ENCODE results near the gene VSTM2B. TPM values are rescaled to one million over a fixed set of nuclear protein-coding genes. Genes with fewer than 3 reads are reported as not detected.
A peak's percentile ranks its signal among the peaks of the same experiment; 100 is the strongest.
"Not testable (repeated sequence)": the region's sequence is repeated elsewhere in the genome, so short reads cannot be mapped to it uniquely, and the experiment has no call there.

Gene VSTM2B
- total RNA-seq, 2 experiments from 2014 or later, result not detected

DNA sequence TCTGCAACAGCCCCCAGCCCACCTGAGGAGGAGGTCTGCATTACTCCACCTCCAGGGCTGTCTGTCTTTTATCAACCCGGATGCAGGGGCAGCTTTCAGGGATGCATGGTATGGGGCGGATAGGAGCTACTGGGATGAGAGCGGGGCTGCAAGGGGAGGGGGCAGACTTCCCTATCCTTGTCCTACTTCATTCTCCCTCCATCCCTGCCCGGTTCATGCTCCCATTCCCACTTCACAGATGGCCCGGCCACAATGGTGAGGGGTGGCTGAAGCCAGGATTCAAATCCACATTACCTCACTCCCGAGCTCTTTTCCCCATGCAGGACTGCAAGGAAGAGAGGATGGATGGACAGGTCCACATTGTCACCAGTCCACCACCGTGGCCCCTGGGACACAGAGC is 40.5 kb upstream of the VSTM2B start:
- POLR2A ChIA-PET, result no interaction called here
- H3K36me3 ChIP-seq (ENCODE audit: insufficient read depth, low read length), result no peaks in the 10 kb centered on the region

DNA sequence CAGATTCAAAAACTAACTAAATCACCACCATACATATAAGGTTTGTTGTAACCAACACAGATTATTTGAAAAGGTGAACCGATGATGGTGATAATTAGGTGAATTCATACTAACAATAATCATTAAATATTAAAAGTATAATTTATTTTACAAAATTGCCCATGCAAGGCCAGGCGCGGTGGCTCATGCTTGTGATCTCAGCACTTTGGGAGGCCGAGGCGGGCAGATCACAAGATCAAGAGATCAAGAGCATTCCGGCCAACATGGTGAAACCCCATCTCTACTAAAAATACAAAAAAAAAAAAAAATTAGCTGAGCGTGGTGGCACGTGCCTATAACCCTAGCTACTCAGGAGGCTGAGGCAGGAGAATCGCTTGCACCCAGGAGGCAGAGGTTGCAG is 38.8 kb upstream of the VSTM2B start:
- intact Hi-C loops (cut with micrococcal nuclease; ENCODE audit: unreplicated experiment); H3K9me3 ChIP-seq (ENCODE audit: low read length); H2AFZ ChIP-seq (ENCODE audit: low read length); H3K4me1 ChIP-seq (ENCODE audit: insufficient read depth, low read length, poor library complexity, severe bottlenecking); H3K4me2 ChIP-seq (ENCODE audit: low read length); H4K20me1 ChIP-seq (ENCODE audit: insufficient read depth, low read length); H3K4me3 ChIP-seq (ENCODE audit: low read depth, low read length, poor library complexity, severe bottlenecking); H3K36me3 ChIP-seq (ENCODE audit: insufficient read depth, low read length); DNase-seq (ENCODE audit: low spot score); H3K9me2 ChIP-seq (ENCODE audit: insufficient read depth, low read length); H3K27ac ChIP-seq (ENCODE audit: low read depth, low read length, poor library complexity, severe bottlenecking); CTCF ChIA-PET (ENCODE audit: unreplicated experiment); POLR2A ChIA-PET; H3K79me2 ChIP-seq (ENCODE audit: insufficient read depth, low read depth, low read length); BruUV-seq (replicated peaks): not testable (repeated sequence)

More for the DNA sequence above, 40.5 kb upstream of the VSTM2B start:
- CTCF ChIA-PET (ENCODE audit: unreplicated experiment), result no interaction called here
- Histone ChIP-seq H3K27ac (ENCODE audit: low read depth, low read length, poor library complexity, severe bottlenecking) (no peak overlapping the region), H3K4me1 (ENCODE audit: insufficient read depth, low read length, poor library complexity, severe bottlenecking) (no peaks in the 10 kb centered on the region), H3K9me2 (ENCODE audit: insufficient read depth, low read length) (no peaks in the 10 kb centered on the region), H2AFZ (ENCODE audit: low read length) (no peak overlapping the region), H3K4me2 (ENCODE audit: low read length) (no peak overlapping the region), H4K20me1 (ENCODE audit: insufficient read depth, low read length) (no peaks in the 10 kb centered on the region), H3K79me2 (ENCODE audit: insufficient read depth, low read depth, low read length) (no peaks in the 10 kb centered on the region), H3K9me3 (ENCODE audit: low read length) (0 out of 2 replicates have a peak, but pooled peaks cover 5% of the 10 kb centered on the region), H3K4me3 (ENCODE audit: low read depth, low read length, poor library complexity, severe bottlenecking) (no peak overlapping the region)
- DNase-seq (ENCODE audit: low spot score), result no peak
- intact Hi-C loops (cut with micrococcal nuclease; ENCODE audit: unreplicated experiment), result no loop called here
- no TSS peak for BruUV-seq (replicated peaks)
- TF ChIP-seq, protein P1, sequence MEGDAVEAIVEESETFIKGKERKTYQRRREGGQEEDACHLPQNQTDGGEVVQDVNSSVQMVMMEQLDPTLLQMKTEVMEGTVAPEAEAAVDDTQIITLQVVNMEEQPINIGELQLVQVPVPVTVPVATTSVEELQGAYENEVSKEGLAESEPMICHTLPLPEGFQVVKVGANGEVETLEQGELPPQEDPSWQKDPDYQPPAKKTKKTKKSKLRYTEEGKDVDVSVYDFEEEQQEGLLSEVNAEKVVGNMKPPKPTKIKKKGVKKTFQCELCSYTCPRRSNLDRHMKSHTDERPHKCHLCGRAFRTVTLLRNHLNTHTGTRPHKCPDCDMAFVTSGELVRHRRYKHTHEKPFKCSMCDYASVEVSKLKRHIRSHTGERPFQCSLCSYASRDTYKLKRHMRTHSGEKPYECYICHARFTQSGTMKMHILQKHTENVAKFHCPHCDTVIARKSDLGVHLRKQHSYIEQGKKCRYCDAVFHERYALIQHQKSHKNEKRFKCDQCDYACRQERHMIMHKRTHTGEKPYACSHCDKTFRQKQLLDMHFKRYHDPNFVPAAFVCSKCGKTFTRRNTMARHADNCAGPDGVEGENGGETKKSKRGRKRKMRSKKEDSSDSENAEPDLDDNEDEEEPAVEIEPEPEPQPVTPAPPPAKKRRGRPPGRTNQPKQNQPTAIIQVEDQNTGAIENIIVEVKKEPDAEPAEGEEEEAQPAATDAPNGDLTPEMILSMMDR (conservative IDR thresholded peaks at IDR 0.05; ENCODE audit: low read length), result no peak
- no peak for TF ChIP-seq EZH2phosphoT487 (IDR thresholded peaks at IDR 0.05; ENCODE audit: borderline replicate concordance, low read depth, low read length)

DNA sequence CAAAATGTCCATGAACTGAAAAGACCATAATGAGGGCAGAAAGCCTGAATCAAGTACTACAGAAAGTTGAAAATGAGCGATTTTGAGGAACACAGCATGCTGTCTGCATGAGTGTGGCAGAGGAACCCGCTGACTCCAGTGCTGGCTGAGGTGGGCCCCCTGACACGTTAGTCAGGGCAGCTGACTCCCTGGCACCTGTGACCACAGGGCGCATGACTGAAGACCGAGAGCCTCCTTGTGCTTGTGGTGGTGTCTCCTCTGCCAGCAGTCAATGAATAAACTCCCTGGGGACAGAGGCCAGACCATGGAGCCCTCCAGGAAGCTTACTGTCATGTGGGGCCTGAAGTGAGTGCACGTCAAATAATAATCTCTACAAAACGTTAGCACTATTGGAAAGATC is 38.4 kb upstream of the VSTM2B start:
- POLR2A ChIA-PET, result no interaction called here
- Histone ChIP-seq H3K4me1 (ENCODE audit: insufficient read depth, low read length, poor library complexity, severe bottlenecking) (no peaks in the 10 kb centered on the region), H3K4me2 (ENCODE audit: low read length) (no peak overlapping the region), H2AFZ (ENCODE audit: low read length) (no peak overlapping the region), H3K36me3 (ENCODE audit: insufficient read depth, low read length) (no peaks in the 10 kb centered on the region), H4K20me1 (ENCODE audit: insufficient read depth, low read length) (no peaks in the 10 kb centered on the region), H3K27ac (ENCODE audit: low read depth, low read length, poor library complexity, severe bottlenecking) (no peak overlapping the region), H3K4me3 (ENCODE audit: low read depth, low read length, poor library complexity, severe bottlenecking) (no peak overlapping the region), H3K79me2 (ENCODE audit: insufficient read depth, low read depth, low read length) (no peaks in the 10 kb centered on the region), H3K9me3 (ENCODE audit: low read length) (no peaks in the 10 kb centered on the region), H3K9me2 (ENCODE audit: insufficient read depth, low read length) (no peaks in the 10 kb centered on the region)
- DNase-seq (ENCODE audit: low spot score), result peak; percentile 3
- TF ChIP-seq, protein P1 (conservative IDR thresholded peaks at IDR 0.05; ENCODE audit: low read length), result no peak
- TF ChIP-seq EZH2phosphoT487 (IDR thresholded peaks at IDR 0.05; ENCODE audit: borderline replicate concordance, low read depth, low read length), result no peak
- BruUV-seq (replicated peaks), result no TSS peak
- CTCF ChIA-PET (ENCODE audit: unreplicated experiment), result no interaction called here
- intact Hi-C loops (cut with micrococcal nuclease; ENCODE audit: unreplicated experiment), result no loop called here

Measured in OCI-LY7 (cell line).